ENCODE results near the gene OR52E4.

The OR52E4 gene

DNA sequence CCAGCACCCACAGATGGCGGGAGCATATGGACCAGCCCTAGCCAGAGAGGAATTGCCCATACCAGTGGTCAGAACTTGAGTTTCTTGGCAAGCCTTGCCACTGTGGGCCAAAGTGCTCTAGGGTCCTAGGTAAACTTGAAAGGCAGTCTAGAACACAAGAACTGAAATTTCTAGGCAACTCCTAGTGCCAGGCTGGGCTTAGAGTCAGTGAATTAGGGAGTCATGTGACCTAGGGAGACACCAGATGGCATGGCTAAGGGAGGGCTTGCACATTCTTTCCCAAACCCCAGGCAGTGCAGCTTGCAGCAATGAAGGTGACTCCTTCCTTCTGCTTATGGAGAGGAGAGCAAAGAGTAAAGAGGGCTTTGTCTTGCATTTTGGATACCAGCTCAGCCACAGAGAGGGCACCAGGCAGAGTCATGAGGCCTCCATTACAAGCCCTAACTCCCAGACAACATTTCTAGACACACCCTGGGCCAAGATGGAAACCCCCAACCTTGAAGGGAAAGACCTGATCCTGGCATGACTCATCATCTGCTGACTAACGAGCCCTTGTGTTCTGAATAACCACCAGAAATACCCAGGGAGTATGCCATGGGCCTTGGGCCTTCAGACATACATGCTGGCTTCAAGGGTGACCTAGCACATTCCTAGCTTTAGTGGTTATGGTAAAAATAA is 42.5 kb downstream of the OR52E4 start:
- peaks cover 32% of the 10 kb centered on the region for H3K9me3 Mint-ChIP-seq
- H3K4me1 Mint-ChIP-seq: no peaks in the 10 kb centered on the region
- no peak overlapping the region for H3K27ac Mint-ChIP-seq
- H3K36me3 Mint-ChIP-seq (ENCODE audit: low read depth): no peaks in the 10 kb centered on the region
- TF ChIP-seq, protein P1, sequence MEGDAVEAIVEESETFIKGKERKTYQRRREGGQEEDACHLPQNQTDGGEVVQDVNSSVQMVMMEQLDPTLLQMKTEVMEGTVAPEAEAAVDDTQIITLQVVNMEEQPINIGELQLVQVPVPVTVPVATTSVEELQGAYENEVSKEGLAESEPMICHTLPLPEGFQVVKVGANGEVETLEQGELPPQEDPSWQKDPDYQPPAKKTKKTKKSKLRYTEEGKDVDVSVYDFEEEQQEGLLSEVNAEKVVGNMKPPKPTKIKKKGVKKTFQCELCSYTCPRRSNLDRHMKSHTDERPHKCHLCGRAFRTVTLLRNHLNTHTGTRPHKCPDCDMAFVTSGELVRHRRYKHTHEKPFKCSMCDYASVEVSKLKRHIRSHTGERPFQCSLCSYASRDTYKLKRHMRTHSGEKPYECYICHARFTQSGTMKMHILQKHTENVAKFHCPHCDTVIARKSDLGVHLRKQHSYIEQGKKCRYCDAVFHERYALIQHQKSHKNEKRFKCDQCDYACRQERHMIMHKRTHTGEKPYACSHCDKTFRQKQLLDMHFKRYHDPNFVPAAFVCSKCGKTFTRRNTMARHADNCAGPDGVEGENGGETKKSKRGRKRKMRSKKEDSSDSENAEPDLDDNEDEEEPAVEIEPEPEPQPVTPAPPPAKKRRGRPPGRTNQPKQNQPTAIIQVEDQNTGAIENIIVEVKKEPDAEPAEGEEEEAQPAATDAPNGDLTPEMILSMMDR (IDR thresholded peaks at IDR 0.05): no peak
- no peak overlapping the region for H3K4me3 Mint-ChIP-seq
- no peaks in the 10 kb centered on the region for H3K27me3 Mint-ChIP-seq (ENCODE audit: low read depth, poor library complexity)
- no peak for DNase-seq

DNA sequence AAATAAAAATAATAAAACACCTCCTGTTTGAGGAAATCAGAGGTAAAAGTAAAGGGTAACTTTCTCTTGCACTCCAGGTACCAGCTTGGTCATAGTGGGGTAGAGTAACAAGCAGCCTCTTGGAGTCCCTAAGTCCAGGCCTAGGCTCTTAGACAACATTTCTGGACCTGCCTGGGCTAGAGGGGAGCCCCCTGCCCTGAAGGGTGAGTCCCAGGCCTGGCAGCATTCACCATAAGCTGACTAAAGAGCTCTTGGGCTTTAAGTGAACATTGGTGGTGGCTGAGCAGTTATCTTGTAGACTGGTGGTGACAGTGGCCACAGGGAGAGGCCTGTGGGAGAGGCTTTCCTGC is 43.0 kb downstream of the OR52E4 start:
- TF ChIP-seq, protein P1 (IDR thresholded peaks at IDR 0.05): no peak
- Mint-ChIP-seq H3K4me1 (no peaks in the 10 kb centered on the region), H3K9me3 (peaks cover 33% of the 10 kb centered on the region), H3K27me3 (ENCODE audit: low read depth, poor library complexity) (peaks cover 2% of the 10 kb centered on the region), H3K27ac (no peak overlapping the region), H3K4me3 (no peak overlapping the region), H3K36me3 (ENCODE audit: low read depth) (no peaks in the 10 kb centered on the region)
- DNase-seq: no peak

DNA sequence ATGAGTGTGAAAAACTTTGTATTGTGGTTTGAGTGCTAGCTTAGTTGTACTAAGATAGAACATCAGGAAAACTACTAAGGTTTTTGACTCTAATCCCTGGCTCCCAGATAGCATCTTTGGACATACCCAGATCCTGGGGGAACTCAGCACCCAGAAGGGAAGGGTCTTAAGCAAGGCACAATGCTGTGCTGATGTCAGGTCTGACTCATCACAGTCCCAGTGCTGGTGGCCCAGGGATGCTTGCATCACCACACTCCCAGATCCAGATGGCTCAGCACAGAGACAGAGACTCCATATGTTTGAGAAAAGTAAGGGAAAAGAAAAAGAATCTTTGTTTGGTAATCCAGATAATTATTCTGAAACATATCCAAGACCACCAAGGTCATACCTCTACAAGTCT is 43.4 kb downstream of the OR52E4 start:
- no peak overlapping the region for H3K4me3 Mint-ChIP-seq
- peaks cover 2% of the 10 kb centered on the region for H3K27me3 Mint-ChIP-seq (ENCODE audit: low read depth, poor library complexity)
- no peak overlapping the region for H3K27ac Mint-ChIP-seq
- no peaks in the 10 kb centered on the region for H3K36me3 Mint-ChIP-seq (ENCODE audit: low read depth)
- H3K4me1 Mint-ChIP-seq: no peaks in the 10 kb centered on the region
- TF ChIP-seq, protein P1 (IDR thresholded peaks at IDR 0.05): no peak
- peaks cover 33% of the 10 kb centered on the region for H3K9me3 Mint-ChIP-seq
- no peak for DNase-seq

DNA sequence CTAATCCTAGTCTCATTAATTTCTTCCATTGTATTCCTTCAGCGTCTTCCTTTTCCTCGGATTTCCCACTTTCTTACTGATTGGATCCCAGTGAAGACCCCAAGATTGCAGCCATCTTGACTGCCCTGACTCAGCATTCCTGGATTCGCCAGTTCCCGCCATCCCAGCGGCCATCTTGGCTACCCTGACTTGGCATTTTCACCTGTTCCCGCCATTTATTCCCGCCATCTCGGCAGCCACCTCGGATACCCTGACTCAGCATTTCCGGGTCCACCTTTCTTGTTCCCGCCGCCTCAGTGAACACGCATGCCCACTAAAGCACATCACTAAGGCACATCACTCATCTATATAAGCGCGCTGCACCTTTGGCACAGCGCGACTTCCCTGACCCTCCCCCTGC is 47.8 kb downstream of the OR52E4 start:
- no peak for DNase-seq
- TF ChIP-seq, protein P1 (IDR thresholded peaks at IDR 0.05): no peak
- H3K4me1 Mint-ChIP-seq: no peaks in the 10 kb centered on the region
- H3K27ac Mint-ChIP-seq: no peak overlapping the region
- H3K36me3 Mint-ChIP-seq (ENCODE audit: low read depth): no peaks in the 10 kb centered on the region
- H3K9me3 Mint-ChIP-seq: peaks cover 56% of the 10 kb centered on the region
- no peak overlapping the region for H3K4me3 Mint-ChIP-seq
- peaks cover 7% of the 10 kb centered on the region for H3K27me3 Mint-ChIP-seq (ENCODE audit: low read depth, poor library complexity)

DNA sequence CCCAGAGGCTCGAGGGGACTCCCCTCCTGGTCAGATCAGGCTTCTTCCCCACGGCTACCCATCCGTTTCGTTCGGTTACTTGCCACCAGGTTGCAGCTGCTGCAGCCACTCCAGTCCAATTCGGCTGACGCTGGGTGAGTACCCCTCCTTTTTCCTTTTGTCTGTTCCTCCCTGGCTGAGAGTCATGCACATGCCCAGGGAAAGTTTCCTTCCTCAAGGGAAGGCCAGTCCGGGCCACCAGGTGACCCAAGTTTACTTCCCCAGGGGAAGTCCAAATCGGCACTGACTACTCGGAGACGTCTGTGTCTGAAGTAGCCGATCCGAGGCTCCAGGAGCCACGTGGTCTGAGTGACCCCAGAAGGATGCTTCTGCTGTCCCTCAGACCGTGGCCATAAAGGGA is 48.4 kb downstream of the OR52E4 start:
- Mint-ChIP-seq H3K9me3 (peaks cover 60% of the 10 kb centered on the region), H3K27me3 (ENCODE audit: low read depth, poor library complexity) (peaks cover 10% of the 10 kb centered on the region), H3K27ac (no peak overlapping the region), H3K4me1 (no peaks in the 10 kb centered on the region), H3K36me3 (ENCODE audit: low read depth) (no peaks in the 10 kb centered on the region), H3K4me3 (no peak overlapping the region)
- TF ChIP-seq, protein P1 (IDR thresholded peaks at IDR 0.05): no peak
- no peak for DNase-seq

Data from nephron progenitor cell (in vitro differentiated cells).